DMS53 treated with DMSO at 0.1 percent for 48 hours (cell line): ENCODE results near the gene VGF.

ENCODE experiments used
- DNase-seq: peaks from one replicate; lab custom pipeline; 2025; ENCODE audit not compliant: unreplicated experiment; lab: John Stamatoyannopoulos, UW

VGF gene

DNA sequence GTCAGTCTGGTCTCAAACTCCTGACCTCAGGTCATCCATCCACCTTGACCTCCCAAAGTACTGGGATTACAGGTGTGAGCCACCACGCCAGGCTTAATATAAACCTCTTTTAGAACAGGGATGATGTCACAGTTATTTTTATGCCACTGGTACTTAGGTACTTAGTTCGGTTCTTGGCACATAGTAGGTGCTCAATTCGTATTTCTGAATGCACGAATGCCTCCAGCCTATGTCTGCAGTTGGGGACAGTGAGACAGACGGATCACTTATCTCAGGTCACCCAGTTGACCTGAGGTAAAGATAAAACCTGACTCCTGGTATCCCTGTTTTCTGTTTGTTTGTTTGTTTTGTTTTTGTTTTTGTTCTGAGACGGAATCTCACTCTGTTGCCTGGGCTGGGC, 20.8 kb upstream of the VGF start:
- no peak for DNase-seq

DNA sequence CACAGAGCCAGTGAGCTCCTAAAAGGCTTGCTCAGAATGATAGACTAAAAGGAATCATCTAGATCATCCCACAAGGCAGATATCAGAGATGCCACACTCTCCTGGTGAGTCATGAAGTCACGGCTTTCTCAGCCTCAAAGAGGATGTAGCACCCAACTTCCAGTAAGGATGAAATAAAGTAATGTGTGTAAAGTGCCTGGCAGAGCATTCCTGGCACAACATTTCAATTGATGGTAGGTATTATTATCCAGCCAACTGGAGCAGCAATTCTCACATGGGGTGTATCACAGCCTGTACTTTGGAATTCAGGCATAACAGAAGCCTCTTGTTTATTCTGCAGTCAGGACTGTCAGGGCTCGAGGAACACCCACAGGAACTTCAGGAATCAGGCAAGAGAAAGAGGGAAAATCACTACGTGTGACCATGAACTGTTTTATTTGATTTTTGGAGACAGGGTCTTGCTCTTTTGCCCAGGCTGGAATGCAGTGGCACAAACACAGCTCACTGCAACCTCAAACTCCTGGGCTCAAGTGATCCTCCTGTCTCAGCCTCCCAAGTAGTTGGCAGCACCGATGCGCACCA, 20.0 kb upstream of the VGF start:
- DNase-seq: no peak

DNA sequence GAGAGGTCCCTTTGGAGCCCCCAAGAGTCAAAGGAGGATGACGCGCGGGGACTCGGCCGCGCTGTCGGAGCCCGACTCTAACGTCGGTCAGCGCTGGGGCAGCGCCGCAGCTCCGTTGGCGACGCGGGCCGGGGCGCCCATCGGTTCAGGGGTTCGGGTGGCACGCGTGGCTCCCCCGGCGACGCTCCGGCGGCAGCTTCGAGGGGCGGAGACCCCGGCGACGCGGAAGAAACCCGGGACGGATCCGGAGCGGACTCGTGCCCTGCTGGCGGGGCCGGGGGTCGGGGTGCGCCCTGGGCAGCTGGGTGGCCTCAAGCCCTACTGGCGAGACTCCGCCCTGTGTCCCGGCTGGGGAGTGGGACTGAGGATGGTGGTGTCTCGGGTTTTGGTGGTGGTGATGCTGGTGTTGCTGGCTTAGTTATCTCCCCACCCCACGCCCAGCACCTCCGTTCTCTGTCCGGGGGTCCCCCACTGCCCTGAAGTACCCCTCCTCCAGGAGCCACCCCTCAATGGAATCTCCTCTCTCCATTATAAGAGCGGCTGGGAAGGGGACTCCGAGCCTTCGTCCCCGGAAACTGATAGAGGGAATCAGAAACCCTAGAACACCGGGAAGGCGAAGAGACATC, 14.9 kb upstream of the VGF start, which contains the start of gene NAT16:
TSS of gene NAT16 (minus strand) at position 164 of the 626 bp plus-strand sequence. CDS start 5,486 bp downstream, outside the sequence.
- no peak for DNase-seq

DNA sequence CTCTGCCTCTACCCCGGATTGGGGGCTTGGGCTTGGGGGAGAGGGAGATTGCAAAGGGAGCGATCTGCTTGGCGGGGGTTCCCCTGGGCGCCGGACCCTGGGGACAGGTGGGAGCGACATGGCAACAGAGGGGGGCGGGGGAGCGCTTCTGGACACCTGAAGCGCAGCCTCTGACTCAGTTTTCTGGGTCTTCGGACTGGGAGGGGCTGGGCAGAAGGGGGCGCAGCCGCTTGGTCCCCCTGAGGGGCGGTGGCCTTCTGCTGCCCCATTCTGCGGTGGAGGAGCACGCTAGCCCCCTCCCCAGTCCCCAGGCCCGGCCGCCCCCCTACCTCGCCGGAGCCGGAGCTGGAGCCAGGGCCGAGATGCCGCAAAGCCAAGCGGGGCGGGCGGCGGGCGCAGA, 14.3 kb upstream of the VGF start:
- DNase-seq: no peak

DNA sequence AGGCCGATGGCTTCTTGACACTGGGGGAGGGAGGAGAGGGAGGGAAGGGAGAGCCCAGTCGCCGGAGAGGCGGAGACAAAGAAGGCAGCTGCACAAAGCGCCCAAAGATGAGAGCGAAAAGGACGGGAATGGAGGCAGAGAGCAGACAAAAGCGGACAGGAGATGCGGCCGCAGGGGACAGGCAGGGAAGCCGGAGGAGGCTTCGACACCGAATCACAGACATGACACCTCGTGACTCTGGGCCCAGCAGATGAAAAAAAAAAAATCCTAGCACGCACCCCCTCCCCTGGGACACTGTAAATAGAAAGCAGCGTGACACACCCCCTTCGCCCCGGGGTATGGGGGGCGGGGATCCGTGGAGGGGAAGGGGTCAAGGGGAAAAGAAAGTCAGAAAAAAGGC, 13.7 kb upstream of the VGF start:
- DNase-seq: no peak

DNA sequence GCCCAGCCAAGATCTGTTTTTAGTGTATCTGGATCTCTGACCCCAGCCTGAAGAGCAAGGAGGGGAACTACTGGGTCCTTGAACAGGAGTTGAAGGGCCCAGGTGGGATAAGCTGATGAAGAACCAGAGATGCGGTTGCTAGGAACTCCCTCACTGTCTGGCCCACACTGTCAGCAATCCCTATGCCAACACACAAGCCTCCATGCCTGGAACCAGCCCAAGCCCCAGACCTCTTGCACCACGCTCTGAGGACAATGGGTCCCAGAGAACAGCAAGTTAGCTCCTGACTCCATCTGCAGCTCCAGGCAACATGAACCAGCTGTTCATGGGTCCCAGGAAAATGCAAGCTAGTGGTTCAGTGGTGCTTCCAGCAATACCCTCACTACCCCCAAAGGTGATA, 12.3 kb upstream of the VGF start:
- DNase-seq: no peak

GRCh38 chr7:101175664-101176063, 10.3 kb upstream of the VGF start:
- no peak for DNase-seq

- DNase-seq: no peak
Observed at GRCh38 chr7:101174322-101174854, 9.0 kb upstream of the VGF start.

- no peak for DNase-seq
Observed at GRCh38 chr7:101173752-101174244, 8.4 kb upstream of the VGF start.

- peak; percentile 61 for DNase-seq
Observed at GRCh38 chr7:101172854-101173751, 7.7 kb upstream of the VGF start.

GRCh38 chr7:101172005-101172853, 6.9 kb upstream of the VGF start:
- DNase-seq: peak; percentile 72

GRCh38 chr7:101171442-101171837, 6.1 kb upstream of the VGF start:
- no peak for DNase-seq

DNA sequence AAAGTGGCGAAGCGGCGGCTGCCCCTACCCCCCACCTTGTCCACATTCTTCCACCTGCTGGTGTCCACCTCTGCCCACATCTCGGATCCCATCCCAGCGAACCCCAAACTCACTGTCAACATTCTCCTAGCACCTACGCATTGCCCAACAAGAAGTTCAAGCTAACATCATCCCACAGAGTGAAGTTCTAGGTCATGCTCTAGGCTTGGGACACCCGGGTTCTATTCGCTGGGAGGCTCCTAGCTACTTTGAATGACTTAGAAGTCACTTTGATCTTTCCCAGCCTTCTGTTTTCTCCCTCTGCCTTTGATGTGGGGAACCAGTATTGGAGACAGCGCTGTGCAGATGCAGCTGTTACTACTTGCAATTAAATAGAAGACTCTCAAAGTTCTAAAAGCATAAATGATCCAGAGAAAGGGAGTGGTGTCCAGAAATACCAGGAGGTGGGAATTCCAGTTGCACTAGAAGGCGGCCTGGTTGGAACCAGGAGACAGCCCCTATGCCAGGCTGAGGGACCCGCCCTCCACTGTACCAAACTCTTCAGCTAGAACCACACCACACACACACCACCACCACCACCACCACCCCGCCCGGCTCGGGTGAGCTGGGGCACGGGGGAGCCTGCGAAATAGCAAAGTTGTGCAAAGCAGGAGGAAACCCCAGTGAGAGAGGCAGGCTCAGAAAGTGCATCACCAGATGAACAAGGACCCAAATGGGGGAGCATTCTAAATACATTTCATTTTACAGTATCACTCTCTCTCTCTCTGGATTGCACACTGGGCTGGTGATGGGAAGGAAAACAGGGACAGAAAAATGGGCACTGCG, 5.5 kb upstream of the VGF start:
- DNase-seq: no peak

DNA sequence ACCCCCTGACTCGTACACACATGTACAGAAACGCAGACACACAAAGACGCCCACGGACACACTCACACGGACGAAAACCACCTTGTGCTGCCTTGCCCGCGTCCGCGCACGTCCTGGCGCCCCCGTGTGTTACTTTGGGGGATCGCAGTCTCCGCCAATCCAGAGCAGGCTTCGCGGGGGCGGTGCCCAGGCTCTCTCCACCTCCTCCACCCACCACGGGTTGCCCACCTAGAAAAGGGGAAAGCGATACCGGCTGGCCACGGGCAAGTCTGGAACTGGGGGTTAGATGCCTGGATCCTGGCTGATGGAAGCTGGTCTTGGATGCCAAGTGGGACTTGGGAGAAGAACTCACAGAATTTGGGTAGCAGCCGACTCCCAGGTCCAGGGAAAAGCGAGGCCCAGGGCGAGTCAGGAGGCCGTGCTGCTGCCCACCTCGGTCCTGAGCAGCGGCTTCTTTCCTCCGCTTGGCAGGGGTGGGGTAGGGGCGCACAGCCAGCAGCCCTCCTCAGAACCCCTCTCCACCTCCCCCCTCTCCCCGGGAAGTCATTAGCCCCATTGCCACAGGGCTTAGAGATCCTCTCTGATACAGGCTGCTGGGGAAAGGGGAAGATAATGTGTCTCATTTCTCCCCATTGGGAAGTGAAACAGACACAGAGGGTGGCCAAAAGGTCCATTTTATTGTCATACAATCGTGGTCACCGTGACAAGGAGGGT, 4.6 kb upstream of the VGF start:
- DNase-seq: peak; percentile 42

GRCh38 chr7:101169110-101169837, 3.9 kb upstream of the VGF start:
- no peak for DNase-seq

GRCh38 chr7:101168412-101169049, 3.2 kb upstream of the VGF start:
- no peak for DNase-seq

DNA sequence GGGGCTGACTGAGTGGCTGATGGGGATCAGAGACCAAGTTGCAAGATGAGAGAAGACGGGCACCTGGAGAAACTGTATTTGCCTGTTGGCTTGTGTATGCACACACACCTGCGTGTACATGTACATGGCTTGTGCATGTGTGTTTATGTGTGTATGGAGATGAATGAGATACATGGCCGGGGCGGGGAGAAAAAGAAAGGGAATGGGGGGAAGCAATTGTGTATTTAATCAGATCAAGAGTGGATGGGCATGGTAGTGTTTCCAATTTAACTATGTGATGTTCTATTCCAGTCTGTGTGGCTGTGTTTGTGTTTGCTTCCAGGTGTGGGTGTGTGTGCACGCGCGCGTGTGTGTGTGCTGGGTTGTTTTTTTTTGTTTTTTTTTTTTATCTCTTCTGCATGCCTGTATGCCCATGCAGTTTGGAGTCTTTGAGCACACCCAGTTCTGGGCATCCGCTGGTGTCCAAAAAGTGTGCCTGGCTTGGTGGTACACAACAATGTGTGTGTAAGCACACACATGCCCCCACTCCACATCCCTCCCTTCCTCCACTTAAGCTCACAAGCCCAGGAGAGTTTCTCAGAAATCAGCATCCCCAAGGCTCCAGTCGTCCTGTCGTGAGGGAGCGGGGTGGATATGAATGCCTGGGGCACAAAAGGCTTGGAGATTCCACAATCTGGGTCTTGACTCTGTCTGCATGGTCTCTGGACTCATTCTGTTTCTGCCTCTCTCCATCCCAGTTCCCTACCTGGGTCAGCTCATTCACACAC, 2.5 kb upstream of the VGF start:
- DNase-seq: no peak
